Upper lobe of left lung (tissue), 6 donors: ENCODE data around the gene RBM33. TPM values are rescaled to one million over a fixed set of nuclear protein-coding genes. Genes with fewer than 3 reads are reported as not detected.

ENCODE experiments used
- ATAC-seq, 2 donors: fragments of 200-7000 bp; cut with Tn5 transposase; one replicate each; pipeline ENCODE4 v1.9.1; 2022; ENCODE audit warnings: mild to moderate bottlenecking in 2 of 2, moderate library complexity in 2 of 2; ENCODE audit not compliant: low FRiP score in 2 of 2
- DNase-seq, 2 donors: peaks; one replicate each; pipeline ENCODE4 v3.0.0-alpha.2; 2019 to 2020
- H3K27ac ChIP-seq, 4 donors: fragments of 200-600 bp; sonication (generic); one replicate each; pipeline ENCODE4 v1.5.1; 2016 to 2019
- H3K27me3 ChIP-seq, 4 donors: fragments of 200-600 bp; sonication (generic); one replicate each; pipeline ENCODE4 v1.5.1; 2017 to 2019
- H3K36me3 ChIP-seq, 4 donors: fragments of 200-600 bp; sonication (generic); one replicate each; pipeline ENCODE4 v1.5.1; 2016 to 2019
- H3K4me1 ChIP-seq, 4 donors: fragments of 200-600 bp; sonication (generic); one replicate each; pipeline ENCODE4 v1.5.1; 2018 to 2019
- H3K4me3 ChIP-seq, 4 donors: fragments of 200-600 bp; sonication (generic); one replicate each; pipeline ENCODE4 v1.5.1; 2017 to 2019; ENCODE audit warnings: mild to moderate bottlenecking in 2 of 4, moderate library complexity in 1 of 4
- H3K9me3 ChIP-seq, 4 donors: fragments of 200-600 bp; sonication (generic); one replicate each; pipeline ENCODE4 v1.5.1; 2018 to 2019
- EP300 ChIP-seq, 4 donors: sonication (generic); formaldehyde crosslinking; IDR thresholded peaks; one replicate each; pipeline ENCODE4 v1.5.1; 2017; ENCODE audit warnings: antibody characterized with exemption in 4 of 4, control low read depth in 2 of 4
- POLR2A ChIP-seq, 4 donors: fragments of 450-650 bp; IDR thresholded peaks; one replicate each; pipeline ENCODE4 v1.5.1; 2016 to 2017; ENCODE audit warnings: antibody characterized with exemption in 4 of 4, mild to moderate bottlenecking in 2 of 4
- POLR2AphosphoS5 ChIP-seq, 2 donors: sonication (generic); formaldehyde crosslinking; IDR thresholded peaks; one replicate each; pipeline ENCODE4 v1.5.1; 2017; ENCODE audit warnings: antibody characterized with exemption in 2 of 2
- WGBS, 2 donors: methylation state at CpG; one replicate each; pipeline ENCODE4 v1.1.5; 2017 to 2018; 5-methylcytosine and 5-hydroxymethylcytosine counted together
- total RNA-seq, 6 donors: library from RNA; depleted of rRNA in 4 of 6; stranded (reverse); fragments of >200 nt in 4 of 6; gene quantifications; one replicate each; pipeline versions ENCODE4 v1.1.0 to v1.2.1, GENCODE V29; 2016 to 2021
- TF ChIP-seq, protein P1 (sequence below), 6 experiments: fragments of 450-650 bp in 4 of 6; fragments of 200-600 bp in 2 of 6; sonication (generic) in 2 of 6; IDR thresholded peaks; one replicate each; pipeline ENCODE4 v1.5.1; 2016 to 2019; ENCODE audit warnings: antibody characterized with exemption in 6 of 6
- donor health status: DM: no; HTN: no; CAD: no; lungs with moderate emphysema.
- donor health status: DM: no; HTN: yes; CAD: no; lungs with severe emphysema.

RBM33 gene
- total RNA-seq, 6 donors from 2014 or later, result 40.6 to 179 (median 76.4) TPM

- 58 to 65% methylated on average over 2 of the region's 2 CpGs for WGBS, 2 donors
- H3K9me3 ChIP-seq, result no peaks in the 10 kb centered on the region
- H3K27me3 ChIP-seq, result no peaks in the 10 kb centered on the region
- DNase-seq (no peak), ATAC-seq (no peak)
- H3K36me3 ChIP-seq, result peaks cover 0 to 22% (median 0%) of the 10 kb centered on the region in 4 donors
- peaks cover 0 to 4% (median 0%) of the 10 kb centered on the region in 4 donors for H3K4me1 ChIP-seq
- no peak overlapping the region for H3K27ac ChIP-seq
- H3K4me3 ChIP-seq, result no peak overlapping the region
- no peak for TF ChIP-seq POLR2AphosphoS5 (IDR thresholded peaks at IDR 0.05)
- TF ChIP-seq POLR2A (IDR thresholded peaks at IDR 0.05), result no peak
- no peak for TF ChIP-seq EP300 (IDR thresholded peaks at IDR 0.05)
- TF ChIP-seq, protein P1, sequence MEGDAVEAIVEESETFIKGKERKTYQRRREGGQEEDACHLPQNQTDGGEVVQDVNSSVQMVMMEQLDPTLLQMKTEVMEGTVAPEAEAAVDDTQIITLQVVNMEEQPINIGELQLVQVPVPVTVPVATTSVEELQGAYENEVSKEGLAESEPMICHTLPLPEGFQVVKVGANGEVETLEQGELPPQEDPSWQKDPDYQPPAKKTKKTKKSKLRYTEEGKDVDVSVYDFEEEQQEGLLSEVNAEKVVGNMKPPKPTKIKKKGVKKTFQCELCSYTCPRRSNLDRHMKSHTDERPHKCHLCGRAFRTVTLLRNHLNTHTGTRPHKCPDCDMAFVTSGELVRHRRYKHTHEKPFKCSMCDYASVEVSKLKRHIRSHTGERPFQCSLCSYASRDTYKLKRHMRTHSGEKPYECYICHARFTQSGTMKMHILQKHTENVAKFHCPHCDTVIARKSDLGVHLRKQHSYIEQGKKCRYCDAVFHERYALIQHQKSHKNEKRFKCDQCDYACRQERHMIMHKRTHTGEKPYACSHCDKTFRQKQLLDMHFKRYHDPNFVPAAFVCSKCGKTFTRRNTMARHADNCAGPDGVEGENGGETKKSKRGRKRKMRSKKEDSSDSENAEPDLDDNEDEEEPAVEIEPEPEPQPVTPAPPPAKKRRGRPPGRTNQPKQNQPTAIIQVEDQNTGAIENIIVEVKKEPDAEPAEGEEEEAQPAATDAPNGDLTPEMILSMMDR (IDR thresholded peaks at IDR 0.05), result no peak
Measured at GRCh38 chr7:155722118-155722517, 77.7 kb downstream of the RBM33 start.

DNA sequence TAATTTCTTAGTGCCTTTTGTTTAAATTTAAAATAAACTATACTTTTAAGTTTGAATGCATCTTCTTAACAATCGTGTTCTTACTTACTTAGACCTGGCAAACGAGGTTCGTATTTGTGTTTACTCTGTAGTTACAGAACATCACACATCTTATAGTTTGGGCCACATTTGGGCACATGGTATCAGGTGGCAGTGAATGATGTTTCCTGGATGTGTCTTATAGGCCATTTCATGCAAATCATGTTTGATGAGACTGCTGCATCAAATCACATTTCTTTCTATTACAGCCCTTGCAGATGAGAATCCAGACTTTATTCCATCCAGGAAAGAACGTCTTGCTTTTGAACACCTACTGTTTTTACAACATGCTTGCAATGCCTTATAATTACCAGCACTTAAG is 78.5 kb downstream of the RBM33 start:
- TF ChIP-seq, protein P1 (IDR thresholded peaks at IDR 0.05), result no peak
- TF ChIP-seq EP300 (IDR thresholded peaks at IDR 0.05) (no peak), POLR2AphosphoS5 (IDR thresholded peaks at IDR 0.05) (no peak), POLR2A (IDR thresholded peaks at IDR 0.05) (no peak)
- 74 to 82% methylated on average over 4 of the region's 4 CpGs for WGBS, 2 donors
- Histone ChIP-seq H3K27me3 (no peaks in the 10 kb centered on the region), H3K27ac (no peak overlapping the region), H3K9me3 (no peaks in the 10 kb centered on the region), H3K36me3 (peaks cover 0 to 25% (median 0%) of the 10 kb centered on the region in 4 donors), H3K4me1 (peaks cover 0 to 12% (median 2%) of the 10 kb centered on the region in 4 donors), H3K4me3 (no peak overlapping the region)
- ATAC-seq (no peak), DNase-seq (no peak)

GRCh38 chr7:155724327-155725005 is 80.0 kb downstream of the RBM33 start:
- 96% methylated on average over 14 of the region's 14 CpGs for WGBS, 2 donors
- Histone ChIP-seq H3K27ac (no peak overlapping the region), H3K9me3 (no peaks in the 10 kb centered on the region), H3K4me3 (no peak overlapping the region), H3K36me3 (peaks cover 0 to 32% (median 0%) of the 10 kb centered on the region in 4 donors), H3K4me1 (peaks cover 0 to 17% (median 3%) of the 10 kb centered on the region in 4 donors), H3K27me3 (no peaks in the 10 kb centered on the region)
- DNase-seq, result no peak
- ATAC-seq, result no peak
- TF ChIP-seq POLR2AphosphoS5 (IDR thresholded peaks at IDR 0.05) (no peak), POLR2A (IDR thresholded peaks at IDR 0.05) (no peak), EP300 (IDR thresholded peaks at IDR 0.05) (no peak)
- TF ChIP-seq, protein P1 (IDR thresholded peaks at IDR 0.05), result no peak

GRCh38 chr7:155725006-155725355 is 80.5 kb downstream of the RBM33 start:
- ATAC-seq (no peak), DNase-seq (no peak)
- Histone ChIP-seq H3K4me3 (no peak overlapping the region), H3K27me3 (no peaks in the 10 kb centered on the region), H3K36me3 (peaks cover 0 to 33% (median 0%) of the 10 kb centered on the region in 4 donors), H3K27ac (no peak overlapping the region), H3K4me1 (peaks cover 0 to 17% (median 3%) of the 10 kb centered on the region in 4 donors), H3K9me3 (no peaks in the 10 kb centered on the region)
- TF ChIP-seq POLR2A (IDR thresholded peaks at IDR 0.05) (no peak), POLR2AphosphoS5 (IDR thresholded peaks at IDR 0.05) (no peak), EP300 (IDR thresholded peaks at IDR 0.05) (no peak)
- TF ChIP-seq, protein P1 (IDR thresholded peaks at IDR 0.05), result no peak
- 55 to 61% methylated on average over 2 of the region's 2 CpGs for WGBS, 2 donors

- H3K4me1 ChIP-seq, result peaks cover 0 to 17% (median 7%) of the 10 kb centered on the region in 4 donors
- peak overlapping the region in 2 of 4 donors; percentile 38 to 63 for H3K27ac ChIP-seq
- DNase-seq, result peak; percentile 42 to 63
- no peak overlapping the region for H3K4me3 ChIP-seq
- WGBS, 2 donors, result 75 to 85% methylated on average over 10 of the region's 10 CpGs
- no peaks in the 10 kb centered on the region for H3K9me3 ChIP-seq
- peak in 1 of 2 donors; percentile 65 for ATAC-seq
- no peaks in the 10 kb centered on the region for H3K27me3 ChIP-seq
- no peak for TF ChIP-seq EP300 (IDR thresholded peaks at IDR 0.05)
- no peak for TF ChIP-seq POLR2AphosphoS5 (IDR thresholded peaks at IDR 0.05)
- no peak for TF ChIP-seq POLR2A (IDR thresholded peaks at IDR 0.05)
- TF ChIP-seq, protein P1 (IDR thresholded peaks at IDR 0.05), result no peak
- peaks cover 0 to 46% (median 0%) of the 10 kb centered on the region in 4 donors for H3K36me3 ChIP-seq
Measured at GRCh38 chr7:155727616-155728015, 83.2 kb downstream of the RBM33 start.
